Muscle of leg (tissue), 11 donors: ENCODE measurements around the gene PNLIPRP3. TPM values are rescaled to one million over a fixed set of nuclear protein-coding genes. Genes with fewer than 3 reads are reported as not detected.

Source experiments
- DNase-seq: peaks from one replicate; pipeline ENCODE4 v3.0.0; 2013
- H3K27ac ChIP-seq: one replicate; pipeline ENCODE4 v1.5.1; 2013; ENCODE audit warnings: mild to moderate bottlenecking, low read length, control low read depth
- H3K27me3 ChIP-seq: one replicate; pipeline ENCODE4 v1.6.1; 2013; ENCODE audit warnings: low read length; ENCODE audit not compliant: control insufficient read depth, insufficient read depth
- H3K36me3 ChIP-seq: one replicate; pipeline ENCODE4 v1.6.1; 2013; ENCODE audit warnings: low read length; ENCODE audit not compliant: control insufficient read depth, insufficient read depth
- H3K4me1 ChIP-seq: one replicate; pipeline ENCODE4 v1.6.1; 2013; ENCODE audit warnings: low read length; ENCODE audit not compliant: control insufficient read depth, insufficient read depth
- H3K4me3 ChIP-seq: one replicate; pipeline ENCODE4 v1.5.1; 2013; ENCODE audit warnings: low read length, control low read depth
- H3K9me3 ChIP-seq: replicated peaks from 2 replicates; pipeline ENCODE4 v1.6.1; 2013; ENCODE audit warnings: low read depth, low read length; ENCODE audit not compliant: control insufficient read depth
- WGBS: methylation state at CpG from one replicate; pipeline ENCODE4 v1.1.5; 2013; ENCODE audit warnings: missing lambda C conversion rate; ENCODE audit not compliant: insufficient coverage; 5-methylcytosine and 5-hydroxymethylcytosine counted together
- polyA plus RNA-seq, 8 donors: library from polyadenylated mRNA; unstranded; fragments of 120-200 nt; gene quantifications; one replicate each; pipeline versions ENCODE4 v1.2.1 to v1.2.3, GENCODE V29; 2013; ENCODE audit warnings: inconsistent platforms in 1 of 8, low replicate concordance in 1 of 8; ENCODE audit not compliant: insufficient read length in 8 of 8, insufficient read depth in 1 of 8
- total RNA-seq: library from RNA; stranded (reverse); fragments of 120-200 nt; gene quantifications from one replicate; pipeline ENCODE4 v1.2.4, GENCODE V29; 2013

Gene PNLIPRP3
- total and polyA plus RNA-seq, 9 donors: 0.04 to 0.08 (median 0.05) TPM; not detected in 5

DNA sequence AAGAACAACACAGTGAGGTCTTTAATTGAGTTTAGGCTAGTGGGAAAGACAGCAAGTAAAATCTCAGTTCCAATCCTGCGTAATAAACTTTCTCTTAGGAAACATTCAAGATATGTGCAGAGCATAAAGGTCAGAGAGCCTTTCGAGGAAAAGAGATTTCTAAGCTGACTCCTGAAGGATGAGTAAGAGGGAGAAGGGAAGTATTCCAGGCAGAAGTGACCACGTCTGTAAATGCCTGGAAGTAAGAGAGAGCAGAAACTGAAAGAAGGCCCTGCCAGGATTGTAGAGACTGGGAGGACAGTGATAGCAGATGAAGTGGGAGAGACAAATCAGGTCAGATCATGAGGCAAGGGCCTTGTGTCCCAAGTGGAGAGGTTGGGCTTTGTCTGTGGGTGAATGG is 41.8 kb downstream of the PNLIPRP3 start:
- no peak overlapping the region for H3K27ac ChIP-seq
- DNase-seq: peak; percentile 34
- 29% methylated on average over 2 of the region's 3 CpGs for WGBS
- H3K36me3 ChIP-seq: no peaks in the 10 kb centered on the region
- H3K9me3 ChIP-seq: no peaks in the 10 kb centered on the region
- no peaks in the 10 kb centered on the region for H3K27me3 ChIP-seq
- H3K4me1 ChIP-seq: peaks cover 2% of the 10 kb centered on the region
- no peak overlapping the region for H3K4me3 ChIP-seq

- no peak overlapping the region for H3K27ac ChIP-seq
- no peak overlapping the region for H3K4me3 ChIP-seq
- no peaks in the 10 kb centered on the region for H3K27me3 ChIP-seq
- WGBS: 100% methylated on average over 3 of the region's 4 CpGs
- H3K9me3 ChIP-seq: no peaks in the 10 kb centered on the region
- H3K36me3 ChIP-seq: no peaks in the 10 kb centered on the region
- DNase-seq: no peak
- peaks cover 2% of the 10 kb centered on the region for H3K4me1 ChIP-seq
Measured at GRCh38 chr10:116470071-116470470, 42.4 kb downstream of the PNLIPRP3 start.

GRCh38 chr10:116470768-116471415 is 43.2 kb downstream of the PNLIPRP3 start:
- DNase-seq: peak; percentile 43
- H3K4me1 ChIP-seq: peaks cover 2% of the 10 kb centered on the region
- H3K4me3 ChIP-seq: no peak overlapping the region
- H3K27me3 ChIP-seq: no peaks in the 10 kb centered on the region
- no CpG with 5 or more reads among the region's 6 CpGs for WGBS
- no peaks in the 10 kb centered on the region for H3K36me3 ChIP-seq
- H3K27ac ChIP-seq: no peak overlapping the region
- H3K9me3 ChIP-seq: no peaks in the 10 kb centered on the region

GRCh38 chr10:116472891-116473290 is 45.2 kb downstream of the PNLIPRP3 start:
- H3K4me1 ChIP-seq: peaks cover 2% of the 10 kb centered on the region
- H3K9me3 ChIP-seq: no peaks in the 10 kb centered on the region
- H3K4me3 ChIP-seq: no peak overlapping the region
- no peaks in the 10 kb centered on the region for H3K27me3 ChIP-seq
- H3K36me3 ChIP-seq: no peaks in the 10 kb centered on the region
- H3K27ac ChIP-seq: no peak overlapping the region
- DNase-seq: peak; percentile 57
- 67% methylated on average over 2 of the region's 4 CpGs for WGBS

- H3K9me3 ChIP-seq: no peaks in the 10 kb centered on the region
- peak overlapping the region; percentile 75 for H3K27ac ChIP-seq
- 100% methylated on average over 1 of the region's 4 CpGs for WGBS
- no peaks in the 10 kb centered on the region for H3K27me3 ChIP-seq
- no peak for DNase-seq
- H3K4me3 ChIP-seq: no peak overlapping the region
- peaks cover 4% of the 10 kb centered on the region for H3K4me1 ChIP-seq
- no peaks in the 10 kb centered on the region for H3K36me3 ChIP-seq
Measured at GRCh38 chr10:116475866-116476265, 48.2 kb downstream of the PNLIPRP3 start.

GRCh38 chr10:116476461-116476860 is 48.8 kb downstream of the PNLIPRP3 start:
- H3K36me3 ChIP-seq: no peaks in the 10 kb centered on the region
- no peaks in the 10 kb centered on the region for H3K27me3 ChIP-seq
- DNase-seq: peak; percentile 98
- no peak overlapping the region for H3K4me3 ChIP-seq
- WGBS: 18% methylated on average over 3 of the region's 4 CpGs
- peaks cover 4% of the 10 kb centered on the region for H3K4me1 ChIP-seq
- H3K27ac ChIP-seq: peak overlapping the region; percentile 75
- no peaks in the 10 kb centered on the region for H3K9me3 ChIP-seq

- peak; percentile 16 for DNase-seq
- H3K4me1 ChIP-seq: peaks cover 3% of the 10 kb centered on the region
- no peak overlapping the region for H3K4me3 ChIP-seq
- H3K9me3 ChIP-seq: no peaks in the 10 kb centered on the region
- H3K27ac ChIP-seq: no peak overlapping the region
- WGBS: 43% methylated on average over 4 of the region's 12 CpGs
- no peaks in the 10 kb centered on the region for H3K27me3 ChIP-seq
- H3K36me3 ChIP-seq: no peaks in the 10 kb centered on the region
Measured at GRCh38 chr10:116477986-116478664, 50.5 kb downstream of the PNLIPRP3 start.

- Histone ChIP-seq H3K27ac (peak overlapping the region; percentile 62), H3K27me3 (peaks cover 2% of the 10 kb centered on the region)
Measured at GRCh38 chr10:116486770-116487448, 59.3 kb downstream of the PNLIPRP3 start.

GRCh38 chr10:116487522-116488430 is 60.1 kb downstream of the PNLIPRP3 start:
- DNase-seq: peak; percentile 97
- WGBS: no CpG with 5 or more reads among the region's 1 CpG
- no peak overlapping the region for H3K4me3 ChIP-seq
- H3K9me3 ChIP-seq: no peaks in the 10 kb centered on the region
- peak overlapping the region; percentile 62 for H3K27ac ChIP-seq
- H3K4me1 ChIP-seq: peaks cover 2% of the 10 kb centered on the region
- peaks cover 2% of the 10 kb centered on the region for H3K27me3 ChIP-seq
- no peaks in the 10 kb centered on the region for H3K36me3 ChIP-seq

More at GRCh38 chr10:116486770-116487448, 59.3 kb downstream of the PNLIPRP3 start:
- WGBS: no CpG with 5 or more reads among the region's 7 CpGs
- H3K4me3 ChIP-seq: no peak overlapping the region
- peaks cover 2% of the 10 kb centered on the region for H3K4me1 ChIP-seq
- no peaks in the 10 kb centered on the region for H3K36me3 ChIP-seq
- no peak for DNase-seq
- H3K9me3 ChIP-seq: no peaks in the 10 kb centered on the region
